ENCODE data around the gene SCTR.

Gene SCTR

DNA sequence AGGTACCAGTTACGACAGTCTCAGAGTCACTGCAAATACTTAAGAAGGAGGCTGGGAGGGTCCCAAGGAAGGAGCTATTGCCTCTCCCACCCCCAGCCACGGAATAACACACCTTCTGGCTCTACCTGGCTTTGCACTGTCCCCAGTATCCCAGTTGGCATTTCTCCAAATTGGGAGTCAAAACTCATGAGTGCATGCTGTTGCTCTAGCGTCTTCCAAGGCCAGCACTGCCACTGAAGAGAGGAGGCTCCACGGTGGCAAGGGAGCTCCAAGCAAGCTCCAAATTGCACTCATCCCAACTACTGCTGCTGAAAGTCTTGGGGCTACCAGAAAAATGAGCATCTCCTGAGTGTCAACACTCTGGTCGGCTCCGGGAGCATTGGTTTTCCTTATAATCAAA lies 1.6 kb downstream of the SCTR start:
- DNase-seq: no peak

DNA sequence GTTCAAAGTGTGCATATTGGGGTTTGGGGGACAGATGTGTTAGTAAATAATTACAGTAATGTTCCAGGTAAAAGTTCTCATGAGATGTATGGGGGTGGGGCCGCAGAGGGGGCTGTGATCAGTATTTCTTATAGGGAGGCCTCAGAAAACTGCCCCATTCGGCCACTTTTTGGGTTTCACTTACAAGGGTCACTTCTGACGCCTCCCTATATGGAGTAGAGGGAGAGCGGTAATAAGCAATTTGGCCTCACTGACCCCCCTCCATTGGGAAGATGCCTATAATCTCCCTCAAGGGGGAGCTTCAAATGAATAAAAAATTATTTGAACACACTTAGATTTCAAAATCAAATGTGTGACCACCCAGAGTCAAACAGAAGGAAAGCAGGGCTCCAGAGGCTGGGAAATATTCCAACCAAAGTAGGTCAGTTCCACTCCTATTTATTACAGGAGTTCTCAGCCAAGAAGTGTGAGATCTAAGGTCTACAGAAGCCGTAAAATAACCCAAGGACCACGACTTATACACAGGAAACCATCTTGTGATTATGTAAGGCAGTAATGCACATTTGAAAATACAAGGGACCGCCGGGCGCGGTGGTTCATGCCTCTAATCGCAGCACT lies 2.7 kb downstream of the SCTR start:
- DNase-seq: no peak

DNA sequence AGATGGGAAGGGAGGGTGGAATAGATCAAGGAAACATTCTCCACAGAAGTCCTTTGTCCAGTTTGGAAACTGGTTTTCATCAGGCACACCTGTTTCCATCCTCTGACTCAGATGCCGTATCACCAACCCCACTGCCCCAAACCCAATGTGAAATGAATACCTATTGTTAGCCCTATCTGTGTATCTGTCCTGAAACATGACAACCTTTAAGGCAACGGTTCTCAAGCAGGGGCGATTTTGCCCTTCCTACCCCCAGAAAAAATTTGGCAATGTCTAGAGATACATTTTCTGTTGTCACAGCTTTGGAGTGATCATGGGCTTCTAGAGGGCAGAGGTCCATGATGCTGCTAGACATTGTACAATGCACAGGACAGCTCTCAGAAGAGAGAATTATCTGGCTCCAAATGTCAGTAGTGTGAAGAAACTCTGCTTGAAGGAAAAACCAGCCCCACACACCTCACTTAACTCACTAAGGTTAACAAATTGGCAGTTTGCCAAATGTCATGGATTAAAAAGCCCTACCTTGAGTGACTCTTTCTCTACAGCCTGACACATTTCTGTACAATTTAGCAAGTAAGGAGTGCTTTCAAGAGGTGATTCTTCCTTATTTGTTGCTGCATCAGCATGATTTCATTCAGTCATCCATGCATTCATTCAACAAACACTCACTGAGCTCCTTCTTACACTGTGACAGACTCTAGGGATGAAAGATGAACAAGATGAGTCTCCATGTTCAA lies 3.4 kb downstream of the SCTR start:
- DNase-seq: no peak

DNA sequence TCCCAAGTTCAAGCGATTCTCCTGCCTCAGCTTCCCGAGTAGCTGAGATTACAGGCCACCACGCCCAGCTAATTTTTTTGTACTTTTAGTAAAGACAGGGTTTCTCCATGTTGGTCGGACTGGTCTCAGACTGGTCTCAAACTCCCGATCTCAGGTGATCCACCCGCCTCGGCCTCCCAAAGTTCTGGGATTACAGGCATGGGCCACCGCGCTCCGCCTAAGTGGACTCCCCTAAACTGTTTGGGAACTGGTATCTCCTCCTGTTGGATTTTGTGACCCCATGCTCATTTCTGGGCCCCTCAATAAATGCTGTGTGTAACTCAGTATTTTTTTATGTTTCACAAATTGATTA lies 5.2 kb downstream of the SCTR start:
- no peak for DNase-seq

DNA sequence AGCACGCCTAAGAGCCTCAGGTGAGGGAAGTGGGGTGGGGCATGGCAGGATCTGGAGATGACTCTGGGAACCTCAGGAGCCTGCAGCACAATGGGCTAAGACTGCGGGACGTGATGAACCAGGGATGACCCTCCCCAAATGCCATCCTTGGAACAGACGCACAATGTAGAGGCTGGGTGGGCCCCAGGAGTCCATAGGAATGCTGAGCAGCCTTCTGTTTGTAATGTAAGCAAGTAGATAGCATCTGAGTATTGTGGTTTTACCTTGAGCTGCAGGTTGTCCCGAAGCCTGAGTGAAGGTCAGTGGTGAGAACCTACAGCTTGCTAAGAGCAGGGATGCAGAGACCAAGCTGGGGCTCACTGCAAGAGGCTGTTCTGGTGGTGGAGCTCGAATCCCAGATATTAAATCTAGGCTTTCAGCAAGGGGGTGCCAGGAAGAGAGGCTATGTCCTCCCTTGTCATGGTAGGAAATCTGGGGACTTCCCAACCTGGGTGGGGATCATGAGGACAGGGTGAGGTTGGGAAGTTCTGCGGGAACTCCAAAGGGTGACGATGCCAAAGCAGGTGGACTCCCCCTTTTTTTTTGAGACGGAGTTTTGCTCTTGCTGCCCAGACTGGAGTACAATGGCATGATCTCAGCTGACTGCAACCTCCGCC lies 5.8 kb downstream of the SCTR start:
- no peak for DNase-seq

DNA sequence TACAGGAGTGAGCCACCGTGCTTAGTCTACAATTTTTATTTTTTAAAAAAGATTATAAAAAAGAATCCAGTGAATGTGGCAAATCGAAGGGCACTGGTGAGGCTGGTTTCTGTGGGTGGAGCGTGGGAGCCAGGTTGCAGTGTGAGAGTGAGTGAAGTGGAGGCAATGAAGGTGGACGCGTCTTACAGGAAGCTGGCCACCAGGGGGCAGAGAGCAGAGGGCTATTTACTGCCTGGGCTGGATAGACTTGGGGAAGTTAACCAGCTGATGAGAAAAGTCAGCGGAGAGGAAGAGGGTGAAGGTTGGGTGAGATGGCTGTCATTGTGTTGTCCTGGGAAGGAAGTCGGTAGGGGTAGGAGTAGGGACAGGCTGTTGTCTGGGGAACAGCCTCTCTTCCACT lies 6.8 kb downstream of the SCTR start:
- DNase-seq: peak in 2 of 5 experiments; percentile 6 to 45

DNA sequence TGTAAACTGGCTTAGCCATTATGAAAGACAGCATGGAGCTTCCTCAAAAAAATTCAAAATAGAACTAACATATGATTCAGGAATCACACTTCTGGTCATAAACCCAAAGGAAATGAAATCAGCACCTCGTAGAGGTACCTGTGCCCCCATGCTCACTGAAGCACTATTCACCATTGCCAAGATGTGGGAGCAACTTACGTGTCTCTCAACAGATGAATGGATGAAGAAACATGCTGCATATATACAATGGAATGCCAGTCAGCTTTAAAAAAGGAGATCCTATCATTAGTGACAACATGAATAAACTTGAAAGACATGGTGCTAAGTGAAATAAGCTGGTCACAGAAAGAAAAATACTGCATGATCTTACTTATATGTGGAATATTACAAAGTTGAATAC lies 8.2 kb downstream of the SCTR start:
- no peak for DNase-seq

DNA sequence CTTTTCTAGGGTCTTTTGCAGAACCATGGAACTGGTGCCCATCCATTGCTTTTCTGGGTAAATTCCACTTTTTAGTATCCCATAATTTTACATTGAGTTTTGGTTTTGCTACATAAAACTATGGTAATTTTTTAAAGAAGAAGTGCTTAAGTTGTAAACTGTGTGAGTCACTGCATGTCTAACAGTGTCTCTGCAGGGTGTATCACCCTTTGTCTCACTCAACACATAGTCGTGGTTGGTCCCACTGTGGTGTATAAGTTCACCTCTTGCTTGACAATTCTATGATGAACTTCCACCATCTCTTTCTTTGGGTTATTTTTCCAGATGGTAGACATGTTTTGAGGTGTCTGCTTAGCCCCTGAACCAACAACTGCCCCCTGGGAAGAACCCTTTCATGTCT lies 10.5 kb downstream of the SCTR start:
- no peak for DNase-seq

DNA sequence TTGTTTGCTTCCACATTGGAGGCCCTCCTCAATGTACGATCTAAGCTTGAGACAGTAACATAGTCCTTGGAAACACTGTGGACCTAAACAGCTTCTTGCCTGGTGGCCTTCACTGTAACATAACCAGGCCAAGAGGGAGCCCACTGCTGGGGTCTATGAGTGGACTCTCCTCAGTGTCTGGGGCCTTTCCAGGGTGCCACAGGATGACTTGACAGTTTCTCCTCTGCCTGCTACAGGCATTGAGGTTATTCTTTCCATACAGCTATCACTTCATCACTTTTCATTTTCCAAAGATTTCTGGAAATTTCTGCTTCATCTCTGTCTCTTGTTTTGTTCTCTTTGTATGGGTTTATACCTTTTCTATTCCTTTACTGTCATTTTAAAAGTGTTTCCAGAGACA lies 11.3 kb downstream of the SCTR start:
- DNase-seq: no peak

DNA sequence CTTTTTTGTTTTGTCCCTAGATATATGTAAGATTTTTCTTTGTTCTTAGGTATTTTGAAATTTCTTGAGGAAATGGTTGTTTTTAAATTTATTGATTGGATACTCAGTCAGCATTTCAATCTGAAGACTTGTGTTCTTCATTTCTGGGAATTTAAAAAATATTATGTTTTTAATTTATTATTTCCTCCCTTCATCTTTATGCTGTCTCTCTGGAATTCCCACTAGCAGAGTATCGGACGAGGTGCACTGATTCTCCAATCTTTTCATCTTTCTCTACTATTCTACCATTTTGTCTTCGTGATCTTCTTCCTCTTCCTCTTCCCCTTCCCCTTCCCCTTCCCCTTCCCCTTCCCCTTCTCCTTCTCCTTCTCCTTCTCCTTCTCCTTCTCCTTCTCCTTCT lies 12.3 kb downstream of the SCTR start:
- no peak for DNase-seq

DNA sequence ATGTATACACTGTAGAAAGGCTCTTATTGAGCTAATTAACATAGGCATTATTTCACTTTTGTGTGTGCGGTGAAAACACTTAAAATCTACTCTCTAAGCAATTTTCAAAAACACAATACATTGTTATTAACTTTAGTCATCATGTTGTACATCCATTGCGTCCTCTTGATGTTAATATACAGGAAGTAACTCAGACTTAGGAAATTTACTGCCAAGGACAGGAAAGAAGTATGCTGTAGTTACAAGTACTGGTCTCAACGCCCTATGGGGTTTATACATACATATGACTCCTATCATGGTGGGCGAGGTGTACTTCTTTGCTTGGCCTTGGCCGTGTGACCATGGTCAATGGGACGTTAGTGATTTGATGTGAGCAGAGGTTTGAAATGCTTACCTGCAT lies 15.5 kb downstream of the SCTR start:
- no peak for DNase-seq

DNA sequence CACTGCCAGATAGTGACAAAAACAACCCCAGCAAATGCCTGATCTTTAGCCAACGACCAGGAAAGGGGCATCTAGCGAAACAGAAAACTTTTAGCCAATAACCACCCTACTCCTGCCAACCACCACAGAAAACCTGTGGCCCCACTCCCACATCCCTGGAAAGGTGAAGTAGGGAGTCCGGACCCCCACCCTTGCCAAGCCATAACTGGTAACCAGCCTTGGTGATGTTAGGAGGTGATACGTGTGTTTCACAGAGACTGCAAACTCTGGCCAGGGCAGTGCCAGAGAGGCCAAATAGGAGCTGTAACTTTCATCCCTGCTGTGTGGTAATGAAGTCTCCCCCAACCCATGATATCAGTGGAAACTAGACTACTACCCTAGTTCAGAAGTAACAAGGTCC lies 27.6 kb downstream of the SCTR start:
- no peak for DNase-seq

DNA sequence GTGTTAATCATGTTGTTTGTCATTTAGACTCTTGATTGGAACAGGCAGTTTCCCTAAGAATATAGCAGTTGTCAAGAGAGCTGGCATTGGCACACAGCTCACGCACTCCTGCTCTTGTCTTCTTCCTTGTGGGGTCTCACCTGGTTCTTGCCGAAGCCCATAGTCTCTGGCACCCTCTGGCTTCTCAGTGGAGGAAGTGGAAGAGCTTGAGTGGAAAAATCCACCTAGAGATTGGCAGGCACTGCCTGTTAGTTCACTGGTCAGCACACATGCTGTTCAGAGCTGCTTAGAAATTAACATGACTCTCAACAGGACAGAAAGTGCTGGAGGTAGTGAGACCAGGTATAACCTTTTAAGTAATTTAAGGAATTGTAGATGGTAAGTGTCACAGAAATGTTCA lies 28.3 kb downstream of the SCTR start:
- DNase-seq: no peak

DNA sequence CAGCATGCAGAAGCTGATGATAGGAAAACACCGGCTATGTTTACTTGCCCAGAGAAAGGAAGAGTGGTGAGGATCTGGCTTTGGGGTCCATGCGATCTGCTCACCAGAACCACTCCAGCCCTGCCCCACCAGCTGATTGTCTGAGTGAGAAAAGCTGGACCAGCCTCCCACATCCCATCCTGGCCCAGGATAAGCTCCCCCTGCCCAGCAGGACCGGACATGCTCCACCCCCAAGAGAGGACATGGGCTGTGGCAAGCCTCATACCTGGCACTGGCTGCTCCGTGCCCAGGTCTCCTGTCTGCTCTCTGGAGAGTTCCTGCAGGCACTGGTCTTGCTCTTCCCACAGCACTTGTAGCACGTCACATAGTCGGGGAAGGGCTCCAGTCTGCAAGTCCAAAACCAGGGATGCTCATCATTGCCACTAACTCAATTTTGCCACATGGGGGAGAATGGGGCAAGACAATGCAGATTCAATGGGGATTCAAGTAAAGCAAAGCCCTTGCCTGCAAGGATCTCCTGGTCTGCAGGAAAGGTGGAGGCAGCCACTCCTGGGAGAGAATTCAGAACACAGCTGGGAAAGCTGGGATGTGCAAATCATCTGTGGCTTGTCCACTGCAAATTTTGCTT lies 30.0 kb downstream of the SCTR start:
- DNase-seq: no peak

DNA sequence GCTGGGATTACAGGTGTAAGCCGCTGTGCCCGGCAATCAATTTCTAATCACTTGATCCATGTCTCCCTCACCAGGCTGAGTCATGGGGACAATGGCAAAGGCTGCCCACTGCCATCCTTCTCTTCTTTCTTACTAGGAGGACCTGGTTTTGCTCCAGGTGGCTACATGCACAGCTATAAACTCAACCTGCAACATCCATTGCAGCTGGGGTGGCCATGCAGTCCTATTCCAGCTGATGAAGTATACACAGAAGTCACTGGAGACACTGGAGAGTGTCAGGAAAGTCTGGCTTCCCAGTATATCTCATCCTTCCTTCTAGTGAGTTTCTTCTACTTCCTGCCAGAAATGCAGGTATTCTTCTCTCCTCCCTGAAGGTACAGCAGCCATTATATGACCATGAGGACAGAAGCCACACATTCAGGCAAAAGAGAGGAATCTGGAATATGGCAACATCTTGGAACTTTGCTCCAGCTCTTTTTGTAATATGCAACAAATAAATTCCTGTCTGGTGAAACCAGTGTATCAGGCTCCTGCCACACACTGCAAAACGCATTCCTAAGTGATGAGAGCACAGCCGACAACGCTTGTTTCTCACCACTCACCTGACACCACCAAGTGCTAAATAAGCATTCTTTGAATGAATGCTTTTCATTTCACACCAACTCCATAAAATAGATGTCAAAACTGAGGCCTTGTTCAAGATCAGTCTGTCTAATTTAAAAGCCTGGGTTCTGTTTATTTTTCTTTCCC lies 32.3 kb downstream of the SCTR start:
- DNase-seq: no peak

DNA sequence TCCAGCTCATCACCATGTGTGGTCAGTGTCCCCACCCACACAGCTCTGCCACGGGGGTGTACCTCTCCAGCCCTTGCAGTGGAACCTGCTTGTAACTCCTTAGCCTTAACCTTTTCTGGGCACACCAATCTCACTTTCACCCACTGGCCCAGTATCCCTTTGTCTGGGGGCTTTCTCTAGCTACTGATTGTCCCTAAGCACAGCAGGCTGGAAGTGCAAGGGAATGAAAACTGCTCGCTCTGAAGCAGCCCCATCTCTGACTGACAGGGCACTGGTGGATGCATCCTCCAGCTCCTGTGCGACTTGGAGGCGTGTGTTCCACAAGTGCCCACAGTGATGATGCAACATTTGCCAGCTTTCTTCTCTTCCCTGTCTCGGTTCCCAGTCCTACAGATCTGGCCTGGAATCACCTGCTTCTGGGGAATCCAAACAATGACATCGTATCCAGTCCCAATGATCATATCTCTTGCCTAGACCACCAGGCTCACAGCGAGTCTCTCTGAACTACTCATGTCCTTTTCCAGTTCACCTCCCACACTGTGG lies 33.6 kb downstream of the SCTR start:
- DNase-seq: no peak

DNA sequence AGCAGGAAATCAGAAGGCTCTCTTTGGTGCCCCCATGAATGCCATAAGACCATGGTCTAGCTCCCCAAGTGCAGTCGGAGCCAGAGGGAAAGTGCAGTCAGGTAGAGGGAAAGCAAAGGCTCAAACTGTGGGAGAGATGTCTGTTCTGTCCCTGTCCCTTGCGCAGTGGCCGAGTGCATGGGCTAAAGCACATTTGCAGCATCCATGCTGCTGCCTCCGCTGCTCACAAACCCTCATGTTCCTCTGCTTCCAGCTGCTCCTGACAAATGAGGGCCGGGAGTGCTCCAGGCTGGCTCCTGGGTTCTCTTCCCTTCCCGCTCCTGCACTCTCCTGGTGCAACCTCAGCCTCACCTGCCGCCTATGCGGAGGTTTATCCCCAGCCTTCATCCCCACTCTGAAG lies 34.2 kb downstream of the SCTR start:
- no peak for DNase-seq

DNA sequence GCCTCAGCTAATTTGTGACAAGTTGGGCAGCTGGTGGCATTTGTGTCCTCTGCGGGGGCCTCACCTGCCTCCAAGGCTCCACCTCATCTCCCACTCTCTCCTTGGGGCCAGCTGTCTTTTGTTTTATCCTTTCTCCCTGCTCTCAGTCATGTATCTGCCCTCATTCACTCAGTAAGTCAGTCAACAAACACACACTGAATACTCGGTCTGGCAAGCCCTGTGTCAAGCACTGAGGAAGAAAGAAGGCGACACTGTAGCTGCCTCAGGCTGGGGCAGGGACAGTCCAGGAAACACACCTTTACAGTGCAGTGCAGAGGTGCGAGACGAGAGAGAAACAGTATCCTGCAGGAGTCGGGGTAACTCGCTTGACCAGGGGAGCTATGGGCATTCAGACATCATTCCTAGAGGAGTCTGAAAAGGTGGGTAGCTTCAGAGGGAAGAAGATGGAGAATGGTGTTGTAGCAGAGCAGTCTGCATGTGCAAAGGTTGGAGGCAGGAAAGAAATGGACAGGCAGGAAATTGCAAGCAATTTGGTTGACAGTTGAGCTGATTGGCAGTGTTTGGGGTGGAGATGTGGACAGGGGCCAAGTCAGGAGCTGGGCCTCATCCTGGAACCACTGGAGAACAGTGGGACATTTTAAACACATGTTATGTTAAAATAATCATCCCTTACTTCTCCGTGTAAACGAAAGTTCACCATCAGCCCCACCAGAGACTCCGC lies 34.9 kb downstream of the SCTR start:
- no peak for DNase-seq

DNA sequence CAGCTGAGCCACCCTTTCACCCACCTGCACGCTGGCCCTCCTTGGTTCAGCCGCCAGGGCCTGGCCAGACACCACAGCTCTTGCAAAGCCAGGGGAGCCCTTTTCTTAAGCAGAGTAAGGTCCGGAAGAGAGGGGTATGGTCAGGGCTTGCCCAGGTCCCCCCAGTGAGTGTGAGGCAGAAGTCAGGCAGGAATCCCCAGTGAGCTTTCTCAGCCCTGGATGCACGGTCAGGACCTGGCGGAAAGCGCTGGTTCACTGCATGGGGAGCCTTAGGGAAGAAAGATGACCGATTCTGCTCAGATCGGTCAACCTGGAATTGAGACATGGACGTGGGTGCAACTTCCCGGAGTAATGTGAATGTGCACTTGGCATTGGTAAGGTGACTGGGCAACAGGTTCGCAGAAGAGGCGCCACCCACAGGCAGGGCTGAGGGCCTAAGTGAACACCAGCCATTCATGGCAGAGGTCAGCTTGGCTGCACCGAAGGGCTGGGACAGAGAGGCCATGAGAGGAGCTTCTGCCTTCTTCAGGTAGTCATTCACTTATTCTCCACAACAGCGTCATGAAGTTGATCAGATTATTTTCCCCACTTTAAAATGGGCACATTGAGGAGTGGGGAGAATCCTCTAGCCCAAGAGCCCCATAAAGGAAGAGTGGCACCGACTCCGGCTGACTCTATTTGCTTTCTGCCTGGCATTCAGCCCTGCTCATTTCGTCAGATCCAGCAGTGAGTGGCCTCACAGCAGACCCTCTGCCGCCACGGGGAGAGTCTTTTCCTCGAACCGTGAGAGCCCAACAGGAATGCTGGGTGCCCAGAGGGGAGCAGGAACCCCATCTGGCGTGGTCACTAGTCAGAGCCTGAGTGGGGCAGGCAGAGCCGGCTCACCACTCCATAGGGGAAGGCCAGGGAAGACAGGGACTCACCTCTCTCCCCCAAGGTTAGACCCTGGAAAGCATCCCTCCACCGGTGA lies 35.8 kb downstream of the SCTR start:
- DNase-seq: no peak

DNA sequence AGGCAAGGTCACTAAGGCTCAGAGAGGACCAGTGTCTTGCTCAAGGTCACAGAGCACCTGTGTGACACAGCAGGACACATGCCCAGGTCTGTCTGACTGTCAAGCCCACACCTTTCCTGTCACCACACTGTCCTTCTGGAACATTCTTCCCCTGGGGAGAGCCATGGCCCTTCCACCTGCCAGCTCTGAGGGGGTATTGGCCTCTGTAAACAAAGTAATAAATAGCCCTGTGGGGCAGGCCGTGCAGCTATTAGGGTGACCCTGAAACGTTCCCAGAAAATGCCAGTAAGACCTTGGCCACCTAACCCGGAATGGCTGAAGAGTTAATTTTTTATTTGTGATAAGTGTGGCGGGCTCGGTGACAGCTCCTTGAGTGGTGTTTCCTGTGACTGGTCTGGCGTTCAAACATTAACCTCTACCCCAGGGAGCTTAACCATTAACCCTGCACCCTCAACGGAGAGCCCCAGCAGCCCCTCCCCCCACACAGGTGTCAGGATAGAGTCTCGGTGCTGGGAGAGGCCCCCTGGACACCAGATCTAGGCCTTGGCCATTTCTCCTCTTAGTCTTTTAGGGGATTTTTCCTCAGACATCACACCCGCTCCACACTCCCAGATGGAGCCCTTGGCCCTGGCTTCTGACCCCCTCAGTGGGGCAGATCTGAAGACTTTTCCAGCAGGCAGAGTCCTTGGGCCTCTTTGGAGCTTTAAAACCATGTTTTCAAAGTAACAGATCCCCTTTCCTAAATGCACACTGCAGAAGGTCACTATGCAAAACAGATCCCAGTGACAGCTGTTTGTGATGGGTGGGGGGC lies 36.6 kb downstream of the SCTR start:
- no peak for DNase-seq

All from T-helper 2 cell (primary cell).